Hypothalamus (tissue), 51 donors: ENCODE data around the gene GABBR2.
"Not testable (repeated sequence)": the region's sequence is repeated elsewhere in the genome, so short reads cannot be mapped to it uniquely, and the experiment has no call there.

Experiments
- DNase-seq, 51 donors: peaks; one replicate each; lab custom pipeline; 2025; lab: John Stamatoyannopoulos, UW

GABBR2 gene

GRCh38 chr9:98688710-98689495, 19.8 kb downstream of the GABBR2 start:
- no peak for DNase-seq

- no peak for DNase-seq
Measured at GRCh38 chr9:98687911-98688310, 20.8 kb downstream of the GABBR2 start.

DNA sequence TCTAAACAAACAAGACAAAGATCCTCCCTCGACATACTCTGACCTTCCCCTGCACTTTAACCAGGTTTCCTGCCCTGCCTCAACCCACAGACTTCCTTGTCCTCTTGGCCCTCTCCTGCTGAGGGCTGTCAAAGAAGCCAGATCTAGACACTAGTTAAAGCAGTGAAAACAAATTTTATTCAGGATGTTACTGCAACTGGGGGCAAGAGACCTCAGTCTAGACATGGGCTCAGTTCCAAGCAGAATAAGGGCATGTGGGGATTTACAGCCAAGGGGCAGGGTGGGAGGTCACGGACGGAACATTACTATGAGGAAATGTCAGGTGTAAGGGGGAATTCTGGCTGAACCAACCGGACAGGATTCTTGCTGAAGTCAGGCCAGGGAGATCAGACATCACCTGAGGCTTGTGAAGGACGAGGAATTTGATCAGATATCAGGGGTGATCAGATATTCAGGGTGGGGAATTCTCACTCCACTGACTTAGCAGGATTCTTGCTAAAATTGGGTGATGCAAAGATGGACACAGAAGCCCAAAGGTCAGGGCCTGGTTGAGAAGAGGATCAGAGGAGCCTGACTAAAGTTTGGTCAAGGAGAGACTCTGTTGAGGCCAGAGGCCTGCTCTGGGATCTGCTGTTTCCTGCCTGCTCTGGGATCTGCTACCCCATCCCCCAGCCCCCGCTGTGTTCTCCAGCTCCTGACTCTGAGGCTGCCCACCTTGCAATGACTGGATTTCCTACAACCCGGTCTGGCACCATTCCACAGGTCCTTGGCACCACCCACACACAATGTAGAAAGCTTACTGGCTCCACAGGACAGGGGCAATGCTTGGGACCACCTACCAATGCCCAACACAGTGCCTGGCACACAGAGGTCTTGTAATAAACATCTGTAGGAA, 21.5 kb downstream of the GABBR2 start:
- DNase-seq, result no peak

GRCh38 chr9:98684816-98685215, 23.9 kb downstream of the GABBR2 start:
- DNase-seq, result not testable (repeated sequence)

GRCh38 chr9:98678244-98678842, 30.4 kb downstream of the GABBR2 start:
- DNase-seq, result no peak

GRCh38 chr9:98673681-98674080, 35.1 kb downstream of the GABBR2 start:
- no peak for DNase-seq

GRCh38 chr9:98667005-98667640, 41.6 kb downstream of the GABBR2 start:
- DNase-seq, result no peak

- no peak for DNase-seq
Measured at GRCh38 chr9:98665501-98665900, 43.2 kb downstream of the GABBR2 start.

GRCh38 chr9:98660541-98660940, 48.2 kb downstream of the GABBR2 start:
- no peak for DNase-seq

- no peak for DNase-seq
Measured at GRCh38 chr9:98658951-98659351, 49.8 kb downstream of the GABBR2 start.

- DNase-seq, result no peak
Measured at GRCh38 chr9:98657897-98658296, 50.8 kb downstream of the GABBR2 start.

- DNase-seq, result no peak
Measured at GRCh38 chr9:98656511-98656910, 52.2 kb downstream of the GABBR2 start.

DNA sequence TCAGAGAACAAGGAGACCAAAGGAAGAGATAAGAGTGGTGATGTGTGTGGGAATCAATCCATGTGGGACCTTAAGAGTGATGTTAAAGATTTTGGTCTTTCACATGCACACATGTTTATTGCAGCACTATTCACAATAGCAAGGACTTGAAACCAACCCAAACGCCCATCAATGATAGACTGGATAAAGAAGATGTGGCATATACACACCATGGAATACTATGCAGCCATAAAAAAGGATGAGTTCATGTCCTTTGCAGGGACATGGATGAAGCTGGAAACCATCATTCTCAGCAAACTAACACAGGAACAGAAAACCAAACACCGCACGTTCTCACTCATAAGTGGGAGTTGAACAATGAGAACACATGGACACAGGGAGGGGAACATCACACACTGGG, 53.3 kb downstream of the GABBR2 start:
- not testable (repeated sequence) for DNase-seq

- no peak for DNase-seq
Measured at GRCh38 chr9:98654247-98654646, 54.5 kb downstream of the GABBR2 start.

- no peak for DNase-seq
Measured at GRCh38 chr9:98652741-98653140, 56.0 kb downstream of the GABBR2 start.

DNA sequence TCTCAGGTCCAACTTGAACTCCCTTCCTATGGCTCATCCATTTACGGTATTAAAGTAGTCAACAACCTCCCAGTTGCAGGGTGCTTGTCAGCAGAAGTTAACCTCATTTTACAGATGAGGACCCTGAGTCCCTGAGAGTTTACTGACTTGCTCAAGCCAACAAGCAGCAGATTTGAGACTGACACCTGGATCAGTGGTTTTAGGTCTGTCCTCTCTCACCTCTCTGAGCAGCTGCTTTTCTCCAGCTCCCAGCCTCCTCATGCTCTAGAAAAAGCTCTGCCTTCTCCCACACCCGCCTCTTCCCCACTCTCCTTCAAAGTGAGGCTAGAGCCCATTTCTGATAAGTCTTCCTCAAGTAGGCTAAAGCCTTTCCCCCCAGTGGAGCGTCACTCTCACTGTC, 56.4 kb downstream of the GABBR2 start:
- DNase-seq, result no peak

GRCh38 chr9:98647236-98647635, 61.5 kb downstream of the GABBR2 start:
- DNase-seq, result no peak

DNA sequence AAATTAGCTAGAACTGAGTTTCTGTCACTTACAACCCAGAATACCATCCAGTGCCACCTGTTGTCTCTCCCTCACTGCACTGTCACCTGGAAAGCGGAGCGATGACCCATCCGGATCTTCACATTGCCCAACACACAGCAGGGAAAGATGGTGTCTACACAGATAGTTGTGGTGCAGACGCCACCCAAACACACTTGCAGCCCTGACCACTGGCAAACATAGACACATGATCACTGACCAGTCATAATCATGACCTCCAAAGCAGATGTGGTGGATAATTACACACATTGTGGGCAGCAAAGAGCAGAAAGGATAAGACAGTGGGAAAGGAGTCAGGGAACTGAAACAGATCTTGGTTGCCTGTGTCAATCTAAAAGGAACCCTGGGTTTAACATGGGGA, 64.7 kb downstream of the GABBR2 start:
- DNase-seq, result no peak

DNA sequence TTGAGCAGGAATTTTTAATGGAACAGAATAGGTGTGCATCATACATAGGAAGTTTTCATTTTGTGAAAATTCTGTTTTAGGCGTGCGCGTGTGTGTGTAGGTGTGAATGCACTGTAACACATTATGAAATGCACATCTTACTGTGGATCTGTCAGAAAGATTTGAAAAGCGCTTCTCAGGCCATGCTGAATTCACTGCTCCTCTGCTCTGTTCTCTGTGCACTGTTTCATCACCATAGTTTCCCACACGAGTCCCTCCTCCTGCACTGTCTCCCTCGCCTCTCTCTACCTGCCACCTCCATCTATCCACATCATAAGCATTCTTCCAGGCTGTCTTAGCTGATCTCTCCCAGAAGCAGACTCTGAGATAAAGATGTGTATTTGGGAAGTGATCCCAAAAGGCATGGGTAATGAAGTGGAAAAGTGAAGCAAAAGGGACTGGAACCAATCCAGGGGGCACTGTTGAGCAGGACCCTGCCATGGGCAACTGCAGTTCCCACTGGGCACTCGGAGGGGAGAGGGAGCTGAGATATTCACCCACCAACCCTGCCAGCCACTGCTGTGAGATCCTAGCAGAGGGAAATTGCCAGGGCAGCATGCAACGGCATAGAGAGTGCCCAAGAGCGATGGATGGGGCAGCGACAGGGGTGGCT, 65.9 kb downstream of the GABBR2 start:
- no peak for DNase-seq

GRCh38 chr9:98641695-98642094, 67.0 kb downstream of the GABBR2 start:
- no peak for DNase-seq
